Right renal pelvis (tissue), 4 donors: ENCODE measurements around the gene PPFIA1. TPM values are rescaled to one million over a fixed set of nuclear protein-coding genes. Genes with fewer than 3 reads are reported as not detected.
"Not testable (repeated sequence)": the region's sequence is repeated elsewhere in the genome, so short reads cannot be mapped to it uniquely, and the experiment has no call there.

Experiments used
- DNase-seq, 4 donors: peaks; one replicate each; pipeline ENCODE4 v3.0.0-alpha.2; 2013; ENCODE audit warnings: low read depth in 4 of 4, low spot score in 3 of 4, missing footprints in 1 of 4
- polyA plus RNA-seq, 4 donors: library from polyadenylated mRNA; unstranded; fragments of 120-200 nt; gene quantifications; one replicate each; pipeline ENCODE4 v1.2.1, GENCODE V29; 2013; ENCODE audit not compliant: insufficient read length in 4 of 4

PPFIA1 gene
- polyA plus RNA-seq, 4 donors, result 44.3 to 52.5 (median 49.2) TPM

DNA sequence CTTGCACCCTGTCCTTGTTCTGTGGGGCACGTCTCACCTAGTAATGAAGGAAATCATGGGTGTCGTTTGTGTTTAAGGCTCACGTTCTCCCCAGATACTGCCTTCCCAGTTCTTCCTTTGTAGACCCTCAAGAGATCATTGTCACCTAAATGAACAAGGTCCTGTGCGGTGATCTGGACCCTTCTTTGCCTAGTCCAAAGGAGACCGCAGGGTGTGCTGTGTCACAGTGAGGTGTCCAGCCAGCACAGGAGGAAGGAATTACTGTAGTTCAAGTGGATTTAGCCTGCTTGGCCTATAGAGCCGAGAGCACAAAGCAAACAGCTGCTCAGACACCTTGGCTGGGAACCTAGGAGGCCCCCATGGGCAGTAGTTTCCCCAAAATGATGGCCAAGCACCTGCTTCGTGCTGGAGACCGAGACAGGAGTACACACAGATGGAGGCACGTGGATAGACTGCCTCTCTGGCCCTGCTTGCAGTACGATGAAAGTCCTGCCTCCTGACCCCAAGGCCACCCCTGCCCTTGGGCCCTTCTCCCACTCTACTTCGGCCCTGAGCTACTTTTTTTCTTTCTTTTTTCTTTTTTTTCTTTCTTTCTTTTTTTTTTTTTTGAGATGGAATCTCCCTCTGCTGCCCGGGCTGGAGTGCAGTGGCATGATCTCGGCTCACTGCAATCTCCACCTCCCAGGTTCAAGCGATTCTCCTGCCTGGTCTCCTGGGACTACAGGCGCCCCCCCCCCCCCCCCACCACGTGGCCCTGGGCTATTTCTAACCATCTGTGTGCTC, 19.4 kb upstream of the PPFIA1 start:
- DNase-seq, result no peak

DNA sequence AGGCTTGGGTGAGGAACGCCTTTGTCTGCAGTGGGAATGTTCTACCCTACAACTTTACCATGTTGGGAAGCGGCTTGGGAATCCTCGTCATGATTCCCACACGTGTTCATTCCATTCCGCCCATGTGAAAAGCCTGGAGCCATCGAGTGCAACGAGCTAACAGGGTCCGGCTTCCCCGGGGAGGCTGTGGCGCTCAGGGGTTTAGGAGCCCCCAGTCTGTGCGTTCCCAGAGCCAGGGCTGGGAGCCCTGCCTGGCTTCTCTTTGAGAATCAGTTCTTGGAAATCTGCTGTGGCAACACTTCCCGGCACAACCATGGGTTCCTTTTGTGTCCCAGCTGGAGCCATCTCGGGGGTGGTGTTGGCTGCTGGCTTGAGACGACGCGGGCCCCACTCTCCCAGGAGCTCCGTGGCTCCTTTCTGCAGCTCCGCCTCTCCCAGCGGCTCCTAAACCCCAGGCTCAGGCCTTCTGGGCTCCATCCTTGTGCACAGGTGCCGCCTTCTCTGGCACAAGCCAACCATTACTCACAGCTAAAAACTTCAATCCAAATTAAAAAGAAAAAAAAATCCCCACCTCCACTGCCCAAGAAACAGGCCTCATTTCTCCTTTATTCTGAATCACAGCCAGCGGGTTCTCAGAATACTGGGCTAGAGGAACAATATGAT, 18.7 kb upstream of the PPFIA1 start:
- DNase-seq, result no peak

DNA sequence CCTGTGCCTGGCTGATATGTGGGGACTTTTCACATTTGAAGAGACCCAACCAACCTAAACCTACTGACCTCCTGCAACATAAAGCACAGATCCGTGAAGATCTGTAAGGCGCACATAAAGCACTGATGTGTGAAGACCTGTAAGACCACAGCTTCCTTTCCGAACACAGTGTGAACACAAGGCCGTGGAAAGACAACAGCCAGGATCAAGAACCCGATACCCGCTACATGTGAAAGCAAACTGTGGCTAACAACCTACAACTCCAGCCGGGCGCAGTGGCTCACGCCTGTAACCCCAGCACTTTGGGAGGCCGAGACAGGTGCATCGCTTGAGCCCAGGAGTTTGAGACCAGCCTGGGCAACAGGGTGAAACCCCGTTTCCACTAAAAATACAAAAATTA, 17.6 kb upstream of the PPFIA1 start:
- DNase-seq, result no peak

DNA sequence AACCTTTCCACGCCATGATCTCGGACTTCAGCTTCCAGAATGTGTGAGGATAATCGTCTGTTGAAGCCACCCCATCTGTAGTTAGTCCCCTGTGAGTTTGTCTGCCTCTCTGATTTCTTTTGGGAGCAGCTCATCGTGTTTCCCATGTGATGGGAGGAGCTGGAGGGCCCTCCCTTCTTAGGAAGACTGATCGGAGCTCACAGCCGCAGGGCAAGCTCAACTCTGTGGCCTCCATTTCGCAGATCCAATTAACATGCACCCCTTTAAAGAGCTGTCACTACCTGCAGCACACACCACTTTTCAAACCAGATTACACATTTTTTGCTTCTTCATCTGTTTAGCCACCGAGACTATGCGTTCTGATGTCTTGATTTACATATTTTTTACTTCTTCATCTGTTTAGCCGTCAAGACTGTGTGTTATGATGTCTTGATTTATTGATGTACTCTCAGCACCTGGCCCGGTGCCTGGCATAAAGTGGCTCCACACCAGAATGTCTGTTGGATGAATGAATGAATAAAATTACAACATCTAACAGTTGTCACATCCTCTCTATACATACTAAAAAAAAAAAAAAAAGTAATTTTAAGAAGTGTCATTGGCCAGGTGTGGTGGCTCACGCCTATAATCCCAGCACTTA, 14.9 kb upstream of the PPFIA1 start:
- no peak for DNase-seq

DNA sequence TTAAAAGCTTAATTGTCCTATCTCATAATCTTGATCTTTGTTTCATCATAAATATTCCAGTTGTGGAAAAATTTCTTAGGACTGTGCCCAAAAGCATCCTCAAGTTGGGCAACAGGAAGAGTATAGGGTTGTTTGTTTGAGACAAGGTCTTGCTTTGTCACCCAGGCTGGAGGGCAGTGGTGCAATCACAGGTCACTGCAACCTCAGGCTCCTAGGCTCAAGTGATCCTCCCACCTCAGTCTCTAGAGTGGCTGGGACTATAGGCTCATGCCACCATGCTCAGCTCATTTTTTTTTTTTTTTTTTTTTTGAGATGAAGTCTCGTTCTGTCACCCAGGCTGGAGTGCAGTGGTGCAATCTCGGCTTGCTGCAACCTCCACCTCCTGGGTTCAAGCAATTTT, 11.4 kb upstream of the PPFIA1 start:
- DNase-seq, result not testable (repeated sequence)

DNA sequence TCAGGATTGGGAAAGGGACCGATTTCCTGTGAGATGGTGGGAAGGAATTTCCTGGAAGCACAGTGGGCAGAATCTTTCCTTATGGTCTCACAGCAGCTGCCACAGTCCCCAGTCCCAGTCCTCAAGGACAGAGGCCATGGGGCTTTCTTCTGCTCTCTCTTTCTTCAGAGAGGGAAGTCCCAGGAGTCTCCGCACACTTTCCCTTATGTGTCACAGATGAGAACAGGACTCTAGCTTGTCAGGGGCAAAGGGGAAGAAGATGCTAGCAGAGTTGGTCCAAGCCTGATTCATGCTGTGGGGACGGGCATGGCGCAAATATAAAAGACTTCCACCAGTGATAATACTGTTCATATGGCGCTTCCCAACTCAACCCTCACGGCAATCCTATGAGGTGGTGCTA, 7.5 kb upstream of the PPFIA1 start:
- DNase-seq, result no peak

DNA sequence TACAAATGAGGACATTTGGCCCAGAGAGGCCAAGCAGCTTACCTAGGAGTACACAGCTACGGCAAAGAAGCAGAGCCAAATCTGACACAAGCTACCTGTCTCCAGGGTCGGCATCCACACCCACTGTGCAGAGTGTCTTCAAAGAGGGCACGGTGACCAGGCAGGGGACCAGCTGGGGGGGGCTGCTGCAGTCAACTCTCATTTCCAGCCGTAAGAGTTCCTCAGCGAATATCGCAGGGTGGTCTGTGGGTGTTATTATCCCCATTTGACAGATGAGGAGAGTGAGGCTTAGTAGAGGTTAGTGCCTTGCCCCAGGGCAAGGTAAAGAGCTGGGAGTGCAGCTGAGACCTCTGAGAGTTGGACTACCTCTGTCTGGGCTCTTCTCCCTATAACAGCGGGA, 7.1 kb upstream of the PPFIA1 start:
- no peak for DNase-seq

DNA sequence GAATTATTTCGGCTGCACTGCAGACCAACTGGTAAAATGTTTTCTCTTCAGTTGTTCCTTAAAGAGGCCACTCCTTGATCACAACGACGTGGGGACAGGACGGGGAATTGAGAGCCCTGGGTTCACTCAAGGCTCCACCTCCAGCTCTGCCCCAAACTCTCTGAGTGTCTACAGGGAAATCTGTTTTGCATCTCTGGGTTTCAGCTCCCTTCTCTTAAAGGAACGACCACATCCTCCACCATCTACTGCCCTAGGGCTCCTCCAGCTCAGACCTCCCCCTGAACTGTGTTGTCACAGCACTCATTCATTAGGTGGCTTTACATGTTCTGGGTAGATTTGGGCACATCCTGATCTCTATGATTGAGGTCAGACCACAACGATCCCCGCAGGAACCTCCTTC, 5.1 kb upstream of the PPFIA1 start:
- no peak for DNase-seq

DNA sequence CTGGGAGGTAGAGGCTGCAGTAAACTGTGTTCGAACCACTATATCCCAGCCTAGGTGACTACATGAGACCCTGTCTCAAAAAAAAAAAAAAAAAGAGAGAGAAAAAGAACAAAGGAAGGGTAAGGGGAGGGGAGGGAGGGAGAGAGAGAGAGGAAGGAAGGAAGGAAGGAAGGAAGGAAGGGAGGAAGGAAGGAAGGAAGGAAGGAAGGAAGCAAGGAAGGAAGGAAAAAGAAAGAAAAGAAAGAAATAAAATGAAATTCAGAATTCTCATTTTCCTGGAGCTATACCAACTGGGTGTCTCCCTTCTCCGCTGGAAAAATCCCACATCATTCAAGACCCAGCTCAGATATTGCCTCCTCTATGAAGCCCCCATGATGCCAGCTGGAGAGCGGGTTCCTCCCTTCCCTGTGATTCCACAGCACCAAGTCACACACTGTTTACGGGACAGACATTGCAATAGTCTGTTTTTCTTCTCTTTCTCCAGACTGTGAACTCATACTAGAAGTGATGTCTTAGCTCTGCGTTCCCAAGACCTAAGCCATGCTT, 3.0 kb upstream of the PPFIA1 start:
- no peak for DNase-seq

DNA sequence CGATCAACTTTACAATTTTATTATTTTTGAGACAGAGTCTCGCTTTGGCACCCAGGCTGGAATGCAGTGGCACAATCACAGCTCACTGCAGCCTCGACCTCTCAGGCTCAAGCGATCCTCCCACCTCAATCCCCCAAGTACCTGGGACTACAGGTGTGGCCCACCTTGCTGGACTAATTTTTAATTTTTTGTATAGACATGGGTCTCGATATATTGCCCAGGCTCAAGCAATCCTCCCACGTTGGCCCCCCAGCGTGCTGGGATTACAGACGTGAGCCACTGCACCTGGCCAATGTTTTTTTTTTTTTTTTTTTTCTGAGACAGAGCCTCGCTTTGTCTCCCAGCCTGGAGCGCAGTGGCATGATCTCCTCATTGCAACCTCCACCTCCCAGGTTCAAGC, 2.0 kb upstream of the PPFIA1 start:
- DNase-seq, result no peak

DNA sequence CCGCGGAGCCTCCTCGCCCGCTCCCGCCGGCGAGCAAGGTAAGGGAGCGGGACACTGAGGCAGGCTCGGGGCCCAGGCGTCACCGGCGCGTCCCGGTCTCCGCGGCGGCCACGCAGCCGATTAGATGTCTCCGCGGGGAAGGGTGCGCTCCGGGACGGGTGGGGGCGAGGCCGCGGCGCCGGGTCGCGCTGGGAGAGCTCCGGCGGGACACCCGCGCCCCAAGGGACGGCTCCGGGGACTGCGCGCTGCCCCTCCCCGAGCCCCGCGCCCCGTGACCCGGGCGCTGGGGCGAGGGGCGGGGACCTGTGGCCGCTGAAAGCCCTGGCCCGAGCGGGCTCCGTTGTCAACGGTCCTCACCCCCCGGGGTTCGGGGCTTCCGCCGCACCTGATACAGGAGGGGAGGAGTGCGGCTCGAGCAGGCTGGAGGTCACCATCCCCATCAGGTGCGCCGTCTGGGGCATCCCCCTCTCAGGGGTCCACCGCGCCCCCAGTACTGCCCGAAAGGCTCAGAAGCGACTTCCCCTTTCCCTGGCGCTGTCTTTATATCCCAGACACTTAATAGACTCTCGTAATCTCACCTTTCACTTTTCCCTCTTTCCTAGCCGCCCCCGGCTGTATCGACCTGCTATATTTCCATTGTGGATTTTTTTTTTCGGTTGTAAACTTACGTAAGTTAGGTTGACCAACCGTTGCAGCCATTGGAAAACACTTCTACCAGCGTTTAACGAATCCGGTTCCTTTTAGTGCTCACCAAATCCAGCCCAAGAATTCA, 573 bp downstream of the PPFIA1 start:
- peak in 1 of 4 donors; percentile 21 for DNase-seq

DNA sequence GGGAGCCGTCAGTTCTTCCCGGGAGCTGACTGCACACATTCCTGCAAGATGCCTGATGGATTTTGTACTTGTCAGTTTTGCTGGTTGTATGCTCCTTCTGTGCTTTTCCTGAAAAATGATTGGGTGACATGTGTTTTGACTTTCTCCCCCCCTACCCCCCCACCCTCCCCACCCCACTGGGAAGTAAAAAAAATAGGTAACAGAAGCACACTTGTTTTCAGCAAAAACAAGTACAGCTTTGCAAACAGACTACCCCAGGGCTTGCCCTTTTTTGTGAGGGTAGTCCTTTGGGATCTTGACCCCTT, 1.1 kb downstream of the PPFIA1 start:
- DNase-seq, result no peak

DNA sequence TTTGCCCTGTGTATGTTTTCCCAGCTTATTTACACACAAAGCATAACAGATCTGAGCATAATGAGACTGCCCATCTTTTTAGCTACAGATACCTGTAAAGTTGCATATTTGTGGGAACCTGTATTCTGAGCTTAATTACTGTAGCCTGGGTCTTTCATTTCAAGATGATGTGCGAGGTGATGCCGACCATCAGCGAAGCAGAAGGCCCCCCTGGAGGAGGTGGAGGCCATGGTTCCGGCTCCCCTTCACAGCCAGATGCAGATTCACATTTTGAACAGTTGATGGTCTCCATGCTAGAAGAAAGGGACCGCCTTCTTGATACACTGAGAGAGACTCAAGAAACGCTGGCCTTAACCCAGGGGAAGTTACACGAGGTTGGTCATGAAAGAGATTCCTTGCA, 1.5 kb downstream of the PPFIA1 start:
- DNase-seq, result no peak

DNA sequence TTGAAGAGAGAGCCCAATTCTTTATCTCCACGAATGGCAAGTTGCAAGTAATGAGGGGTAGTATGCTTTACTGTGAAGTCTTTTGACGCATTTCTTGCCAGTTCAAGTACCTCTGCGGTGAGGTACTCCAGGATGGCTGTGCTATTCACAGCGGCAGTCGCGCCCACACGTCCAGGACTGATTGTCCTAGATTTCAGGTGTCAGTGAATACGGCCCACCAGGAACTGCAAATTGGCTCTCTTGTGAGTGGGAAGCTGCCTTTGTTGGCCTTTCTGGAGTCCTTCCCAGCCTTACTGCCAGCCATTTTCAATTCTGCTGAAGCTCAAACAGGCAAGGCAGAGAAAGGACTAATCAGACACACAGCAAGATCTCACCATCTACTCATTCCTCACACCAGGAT, 8.5 kb downstream of the PPFIA1 start:
- DNase-seq, result no peak

DNA sequence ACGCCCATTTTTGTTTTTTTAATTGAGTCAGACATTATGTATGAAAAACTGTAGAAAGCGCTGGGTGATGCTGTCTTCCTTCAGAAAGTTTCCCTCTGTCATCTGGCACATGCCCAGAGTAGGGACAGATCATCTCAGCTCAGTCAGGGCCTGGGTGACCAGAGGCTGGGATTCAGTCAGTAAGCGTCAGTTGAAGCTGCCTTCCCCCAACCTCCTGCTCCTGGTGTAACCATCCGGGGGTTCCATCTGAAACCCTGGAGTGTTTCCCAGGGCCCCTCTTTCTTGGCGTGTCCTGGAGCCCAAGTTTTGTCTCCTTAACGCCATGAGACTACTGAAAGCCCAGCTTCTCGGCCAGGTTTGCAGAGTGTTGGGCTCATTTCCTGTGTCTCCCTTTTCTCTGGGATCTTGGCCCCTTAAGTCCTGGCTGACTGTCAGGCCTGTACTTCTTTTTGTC, 10.7 kb downstream of the PPFIA1 start:
- DNase-seq, result no peak

DNA sequence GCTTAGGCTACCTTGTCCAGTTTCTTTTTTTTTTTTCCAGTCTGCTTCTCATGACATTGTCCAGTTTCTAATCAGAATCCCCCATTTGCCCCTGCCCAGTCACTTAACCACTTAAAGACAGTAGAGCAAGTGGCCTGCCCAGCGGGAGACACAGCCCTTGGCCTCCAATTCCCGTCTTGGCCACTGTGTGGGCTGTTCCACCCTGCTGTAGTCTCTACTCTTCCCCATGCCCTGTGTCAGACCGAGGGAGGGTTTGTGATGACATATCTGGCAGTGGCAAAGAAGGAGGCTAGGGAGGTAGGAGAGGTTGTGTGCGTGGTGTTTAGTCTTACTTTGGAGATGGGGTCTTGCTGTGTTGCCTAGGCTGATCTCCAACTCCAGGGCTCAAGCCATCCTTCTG, 11.5 kb downstream of the PPFIA1 start:
- no peak for DNase-seq

DNA sequence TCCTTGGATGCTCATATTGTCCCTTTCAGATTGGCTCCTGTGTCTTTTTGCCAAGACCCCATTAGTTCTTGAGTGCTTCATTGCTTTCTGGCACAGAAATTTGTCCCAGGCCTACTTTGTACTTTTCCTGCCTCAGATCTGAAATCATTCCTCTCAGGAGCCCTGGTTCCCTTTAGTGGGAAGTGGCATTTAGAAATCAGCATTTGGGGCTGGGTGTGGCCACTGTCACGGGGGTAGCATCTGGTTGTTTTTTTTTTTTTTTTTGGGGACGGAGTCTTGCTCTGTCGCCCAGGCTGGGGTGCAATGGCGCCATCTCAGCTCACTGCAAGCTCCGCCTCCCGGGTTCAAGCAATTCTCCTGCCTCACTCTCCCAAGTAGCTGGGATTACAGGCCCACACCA, 18.2 kb downstream of the PPFIA1 start:
- DNase-seq, result no peak

DNA sequence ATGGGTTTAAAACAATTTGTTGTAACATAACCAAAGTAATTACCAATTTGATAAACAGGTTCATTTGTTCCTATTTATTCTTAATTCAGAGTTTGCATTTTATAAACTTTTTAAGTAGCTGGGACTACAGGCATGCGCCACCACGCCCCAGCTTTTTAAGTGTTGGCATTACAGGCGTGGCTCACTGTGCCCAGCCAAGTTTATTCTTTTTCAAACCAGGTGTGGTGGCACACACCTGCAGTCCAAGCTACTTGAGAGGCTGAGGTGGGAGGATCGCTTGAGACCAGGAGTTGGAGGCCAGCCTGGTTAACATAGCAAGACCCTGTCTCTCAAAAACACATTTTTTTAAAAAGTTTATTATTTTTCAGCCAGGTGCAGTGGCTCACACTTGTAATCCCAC, 19.1 kb downstream of the PPFIA1 start:
- no peak for DNase-seq

DNA sequence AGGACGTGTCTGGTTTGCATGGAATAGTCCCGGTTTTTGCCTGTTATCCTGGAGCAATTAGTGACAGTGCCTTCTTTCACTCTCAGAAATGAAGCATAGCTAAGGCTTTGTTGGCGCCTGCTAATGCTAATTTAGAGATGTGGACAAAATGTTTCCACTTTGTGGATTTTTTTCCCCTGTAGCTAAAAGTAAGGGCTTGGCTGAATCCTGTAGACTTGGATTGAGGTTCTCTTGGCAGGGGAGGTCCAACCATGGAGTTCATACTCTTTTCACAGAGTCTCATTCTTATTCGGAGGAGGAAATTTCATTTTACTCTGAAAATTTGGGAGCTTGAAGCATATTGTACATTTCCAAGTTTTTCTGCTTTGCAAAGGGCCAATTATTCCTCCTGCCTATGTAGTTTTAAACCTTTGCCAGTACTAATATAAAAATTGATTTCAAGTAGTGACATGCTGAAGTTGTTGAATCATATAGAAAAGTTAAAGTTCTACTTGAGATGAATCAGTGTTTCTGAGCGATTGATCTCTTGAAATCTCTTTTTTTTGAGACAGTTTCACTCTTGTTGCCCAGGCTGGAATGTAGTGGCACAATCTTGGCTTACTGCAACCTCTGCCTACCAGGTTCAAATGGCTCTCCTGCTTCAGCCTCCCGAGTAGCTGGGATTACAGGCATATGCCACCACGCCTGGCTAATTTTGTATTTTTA, 20.0 kb downstream of the PPFIA1 start:
- DNase-seq, result no peak

DNA sequence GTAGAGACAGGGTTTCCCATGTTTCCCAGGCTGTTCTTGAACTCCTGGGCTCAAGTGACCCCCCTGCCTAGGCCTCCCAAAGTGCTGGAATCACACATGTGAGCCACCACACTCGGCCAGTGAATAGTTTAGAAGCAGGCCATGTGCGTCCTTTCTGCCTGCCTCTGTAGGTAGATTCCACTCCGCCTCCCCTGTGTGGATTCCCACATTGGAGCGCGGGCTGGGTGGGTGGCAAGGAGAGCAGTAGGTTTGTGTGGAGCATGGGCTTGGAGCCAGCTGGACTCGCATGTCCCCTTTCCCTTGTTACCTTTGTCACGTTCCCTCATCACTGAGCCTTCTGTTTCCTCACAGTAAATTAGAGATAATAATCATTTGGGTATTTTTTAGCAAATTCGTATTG, 21.7 kb downstream of the PPFIA1 start:
- DNase-seq, result no peak
